ENCODE results near the gene PSMA7. TPM values are rescaled to one million over a fixed set of nuclear protein-coding genes. Genes with fewer than 3 reads are reported as not detected.

PSMA7 gene
- total RNA-seq, 2 donors from 2014 or later = 174 to 176 TPM

GRCh38 chr20:62170536-62170935 is 27.3 kb upstream of the PSMA7 start:
- WGBS, 2 donors = 88 to 95% methylated on average over 7 to 9 of the region's 9 CpGs
- TF ChIP-seq, protein P1, sequence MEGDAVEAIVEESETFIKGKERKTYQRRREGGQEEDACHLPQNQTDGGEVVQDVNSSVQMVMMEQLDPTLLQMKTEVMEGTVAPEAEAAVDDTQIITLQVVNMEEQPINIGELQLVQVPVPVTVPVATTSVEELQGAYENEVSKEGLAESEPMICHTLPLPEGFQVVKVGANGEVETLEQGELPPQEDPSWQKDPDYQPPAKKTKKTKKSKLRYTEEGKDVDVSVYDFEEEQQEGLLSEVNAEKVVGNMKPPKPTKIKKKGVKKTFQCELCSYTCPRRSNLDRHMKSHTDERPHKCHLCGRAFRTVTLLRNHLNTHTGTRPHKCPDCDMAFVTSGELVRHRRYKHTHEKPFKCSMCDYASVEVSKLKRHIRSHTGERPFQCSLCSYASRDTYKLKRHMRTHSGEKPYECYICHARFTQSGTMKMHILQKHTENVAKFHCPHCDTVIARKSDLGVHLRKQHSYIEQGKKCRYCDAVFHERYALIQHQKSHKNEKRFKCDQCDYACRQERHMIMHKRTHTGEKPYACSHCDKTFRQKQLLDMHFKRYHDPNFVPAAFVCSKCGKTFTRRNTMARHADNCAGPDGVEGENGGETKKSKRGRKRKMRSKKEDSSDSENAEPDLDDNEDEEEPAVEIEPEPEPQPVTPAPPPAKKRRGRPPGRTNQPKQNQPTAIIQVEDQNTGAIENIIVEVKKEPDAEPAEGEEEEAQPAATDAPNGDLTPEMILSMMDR (IDR thresholded peaks at IDR 0.05) = no peak
- Histone ChIP-seq H3K4me1 (no peaks in the 10 kb centered on the region), H3K9me3 (no peaks in the 10 kb centered on the region), H3K36me3 (replicated peaks in 1 of 2; ENCODE audit: insufficient read depth in 1 of 2, low read depth in 2 of 2) (peaks cover 2 to 12% of the 10 kb centered on the region in 2 donors), H3K4me3 (no peak overlapping the region), H3K27me3 (no peaks in the 10 kb centered on the region), H3K27ac (no peak overlapping the region)
- no peak for ATAC-seq
- no peak for DNase-seq
- intact Hi-C loops (cut with DNase I) = no loop called here

GRCh38 chr20:62168890-62169435 is 25.8 kb upstream of the PSMA7 start:
- TF ChIP-seq, protein P1 (IDR thresholded peaks at IDR 0.05) = no peak
- TF ChIP-seq POLR2A (IDR thresholded peaks at IDR 0.05) = no peak
- H3K9me3 ChIP-seq = no peaks in the 10 kb centered on the region
- no peak overlapping the region for H3K4me3 ChIP-seq
- H3K4me1 ChIP-seq = no peaks in the 10 kb centered on the region
- no peak overlapping the region for H3K27ac ChIP-seq
- ATAC-seq = no peak
- H3K36me3 ChIP-seq (replicated peaks in 1 of 2; ENCODE audit: insufficient read depth in 1 of 2, low read depth in 2 of 2) = peaks cover 10 to 18% of the 10 kb centered on the region in 2 donors
- intact Hi-C loops (cut with DNase I) = no loop called here
- no peak for DNase-seq
- H3K27me3 ChIP-seq = no peaks in the 10 kb centered on the region
- WGBS, 2 donors = 89 to 93% methylated on average over 18 to 23 of the region's 23 CpGs

DNA sequence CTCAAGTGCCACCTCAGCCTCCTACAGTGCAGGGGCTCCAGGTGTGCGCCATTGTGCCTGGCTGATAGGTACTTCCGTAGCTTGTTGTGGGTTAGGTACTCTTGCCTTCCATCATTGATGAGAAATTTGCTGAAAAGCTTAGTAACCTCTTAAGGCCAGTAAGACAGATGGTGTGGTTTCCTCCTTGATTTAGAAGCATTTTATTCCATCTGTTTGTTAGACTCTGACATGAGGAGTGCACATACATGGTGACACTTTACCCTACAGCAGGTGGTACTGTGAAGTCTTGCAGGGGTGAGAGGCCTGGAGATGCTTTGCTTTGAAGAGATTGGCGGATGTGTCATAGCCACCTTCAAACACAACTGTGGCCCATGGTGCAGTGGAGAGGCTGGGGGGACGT is 24.9 kb upstream of the PSMA7 start:
- no peaks in the 10 kb centered on the region for H3K4me1 ChIP-seq
- H3K27ac ChIP-seq = no peak overlapping the region
- 74 to 89% methylated on average over 4 of the region's 4 CpGs for WGBS, 2 donors
- peaks cover 10 to 23% of the 10 kb centered on the region in 2 donors for H3K36me3 ChIP-seq (replicated peaks in 1 of 2; ENCODE audit: insufficient read depth in 1 of 2, low read depth in 2 of 2)
- TF ChIP-seq, protein P1 (IDR thresholded peaks at IDR 0.05) = no peak
- TF ChIP-seq POLR2A (IDR thresholded peaks at IDR 0.05) = no peak
- H3K9me3 ChIP-seq = no peaks in the 10 kb centered on the region
- no peaks in the 10 kb centered on the region for H3K27me3 ChIP-seq
- DNase-seq (no peak), ATAC-seq (no peak)
- intact Hi-C loops (cut with DNase I) = no loop called here
- no peak overlapping the region for H3K4me3 ChIP-seq

DNA sequence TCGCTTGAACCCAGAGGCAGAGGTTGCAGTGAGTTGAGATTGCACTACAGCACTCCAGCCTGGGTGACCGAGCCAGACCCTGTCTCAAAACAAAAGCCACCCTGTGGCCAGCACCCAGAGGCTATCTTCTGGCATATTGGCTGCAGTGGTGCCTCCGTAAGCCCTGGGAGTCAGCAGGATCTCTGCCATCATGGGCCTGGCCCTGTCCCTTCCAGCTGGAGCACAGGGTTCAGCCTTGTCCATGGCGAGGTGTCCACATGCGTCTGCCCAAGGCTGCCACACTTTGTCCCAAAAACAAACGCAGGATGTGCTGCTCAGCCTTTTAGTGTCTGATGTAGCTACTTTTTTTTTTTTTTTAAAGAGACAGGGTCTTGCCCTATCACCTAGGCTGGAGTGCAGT is 24.3 kb upstream of the PSMA7 start:
- Histone ChIP-seq H3K27me3 (no peaks in the 10 kb centered on the region), H3K27ac (no peak overlapping the region), H3K4me1 (no peaks in the 10 kb centered on the region), H3K36me3 (replicated peaks in 1 of 2; ENCODE audit: insufficient read depth in 1 of 2, low read depth in 2 of 2) (peaks cover 10 to 26% of the 10 kb centered on the region in 2 donors), H3K9me3 (no peaks in the 10 kb centered on the region), H3K4me3 (no peak overlapping the region)
- 79 to 87% methylated on average over 5 to 6 of the region's 6 CpGs for WGBS, 2 donors
- no peak for TF ChIP-seq POLR2A (IDR thresholded peaks at IDR 0.05)
- TF ChIP-seq, protein P1 (IDR thresholded peaks at IDR 0.05) = no peak
- intact Hi-C loops (cut with DNase I) = no loop called here
- ATAC-seq = no peak
- DNase-seq = no peak

DNA sequence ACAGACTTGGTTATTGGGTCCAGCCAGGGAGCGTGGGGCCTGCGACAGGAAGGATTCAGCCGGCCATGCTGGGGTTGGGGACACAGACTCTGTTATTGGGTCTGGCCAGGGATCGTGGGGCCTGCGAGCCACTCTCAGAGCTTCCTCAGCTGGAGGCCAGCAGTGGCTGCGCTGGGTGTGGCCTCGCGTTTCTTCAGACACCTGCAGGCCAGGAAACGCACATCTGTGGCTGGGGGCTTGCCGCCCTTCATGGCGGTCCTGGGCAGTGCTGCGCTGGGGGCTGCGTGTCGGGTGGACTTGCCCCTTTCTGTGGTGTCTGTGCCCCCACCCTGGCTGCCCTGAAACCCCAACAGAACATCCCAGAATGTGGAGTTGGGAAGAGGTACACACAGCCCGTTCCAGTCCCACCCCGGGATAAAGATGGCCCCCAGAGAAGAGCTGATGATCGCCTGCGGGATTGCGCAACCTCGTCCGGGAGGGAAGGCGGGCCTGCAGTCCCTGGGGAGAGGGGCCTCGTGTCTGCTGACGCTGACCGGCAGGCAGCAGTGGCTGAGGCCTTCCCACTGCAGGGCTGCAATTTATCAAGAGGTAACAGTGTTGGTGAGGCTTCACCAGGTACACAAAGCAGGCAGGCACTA is 22.7 kb upstream of the PSMA7 start:
- no peak overlapping the region for H3K27ac ChIP-seq
- H3K4me3 ChIP-seq = no peak overlapping the region
- no peaks in the 10 kb centered on the region for H3K4me1 ChIP-seq
- ATAC-seq = no peak
- H3K27me3 ChIP-seq = no peaks in the 10 kb centered on the region
- 81 to 93% methylated on average over 18 to 22 of the region's 25 CpGs for WGBS, 2 donors
- H3K36me3 ChIP-seq (replicated peaks in 1 of 2; ENCODE audit: insufficient read depth in 1 of 2, low read depth in 2 of 2) = peaks cover 10 to 36% of the 10 kb centered on the region in 2 donors
- DNase-seq = no peak
- TF ChIP-seq, protein P1 (IDR thresholded peaks at IDR 0.05) = no peak
- no peak for TF ChIP-seq POLR2A (IDR thresholded peaks at IDR 0.05)
- intact Hi-C loops (cut with DNase I) = no loop called here
- no peaks in the 10 kb centered on the region for H3K9me3 ChIP-seq

All from body of pancreas (tissue), 4 donors.